HEK293 (cell line): Measurements from ENCODE around the gene CDKN2D.

Source experiments
- CTCF ChIA-PET: fragments of 350-600 bp; formaldehyde crosslinking; extraction: SDS; loops from one replicate; lab custom pipeline; 2021; ENCODE audit warnings: antibody characterized with exemption; lab: Yijun Ruan, JAX
- POLR2A ChIA-PET: fragments of 300-600 bp; formaldehyde crosslinking; extraction: SDS; loops from one replicate; lab custom pipeline; 2020; ENCODE audit warnings: antibody characterized with exemption, inconsistent platforms; lab: Yijun Ruan, JAX
- H3K27ac ChIP-seq: fragments of 200-500 bp; sonication (Bioruptor generic); 2 replicates; pipeline ENCODE4 v1.5.1; 2014; ENCODE audit warnings: low read depth, low read length, control low read depth, inconsistent platforms; ENCODE audit errors: extremely low read depth
- H3K36me3 ChIP-seq, 2 experiments: fragments of 200-500 bp in 1 of 2; sonication (Bioruptor generic) in 1 of 2; 1 replicate in 1 of 2; 2 replicates in 1 of 2; pipeline ENCODE4 v1.5.1; 2014 to 2017; ENCODE audit warnings: inconsistent platforms in 2 of 2, low read length in 2 of 2; ENCODE audit not compliant: control insufficient read depth in 2 of 2, insufficient read depth in 1 of 2
- H3K4me1 ChIP-seq: fragments of 200-500 bp; sonication (Bioruptor generic); 2 replicates; pipeline ENCODE4 v1.5.1; 2014; ENCODE audit warnings: mild to moderate bottlenecking, low read length, inconsistent platforms; ENCODE audit not compliant: control insufficient read depth, insufficient read depth
- H3K4me3 ChIP-seq: 2 replicates; pipeline ENCODE4 v1.5.1; 2011; ENCODE audit warnings: low read depth, mild to moderate bottlenecking, control low read depth, low read length, moderate library complexity
- H3K9me3 ChIP-seq: fragments of 200-500 bp; sonication (Bioruptor generic); 2 replicates; pipeline ENCODE4 v1.5.1; 2014; ENCODE audit warnings: low read depth, low read length, inconsistent platforms; ENCODE audit not compliant: control insufficient read depth, insufficient read depth
- BCL11A ChIP-seq: fragments of 450-650 bp; formaldehyde crosslinking; IDR thresholded peaks from 2 replicates; pipeline ENCODE4 v1.5.1; 2016; ENCODE audit warnings: low read depth, missing biosample characterization, missing genetic modification characterization
- BCL11B ChIP-seq: fragments of 450-650 bp; formaldehyde crosslinking; IDR thresholded peaks from 2 replicates; pipeline ENCODE4 v1.5.1; 2016; ENCODE audit warnings: low read depth, missing biosample characterization, missing genetic modification characterization
- EGR2 ChIP-seq: fragments of 450-650 bp; formaldehyde crosslinking; IDR thresholded peaks from 2 replicates; pipeline ENCODE4 v1.5.1; 2016; ENCODE audit warnings: low read depth, missing biosample characterization, missing genetic modification characterization
- GLIS2 ChIP-seq: fragments of 450-650 bp; formaldehyde crosslinking; IDR thresholded peaks from 2 replicates; pipeline ENCODE4 v1.5.1; 2016; ENCODE audit warnings: missing biosample characterization, missing genetic modification characterization
- IKZF3 ChIP-seq: fragments of 450-650 bp; IDR thresholded peaks from 2 replicates; pipeline ENCODE4 v1.5.0; 2018; ENCODE audit warnings: missing biosample characterization, mild to moderate bottlenecking, missing genetic modification characterization, moderate library complexity
- KLF7 ChIP-seq: fragments of 450-650 bp; formaldehyde crosslinking; IDR thresholded peaks from 2 replicates; pipeline ENCODE4 v1.5.1; 2016; ENCODE audit warnings: missing biosample characterization, missing genetic modification characterization, borderline replicate concordance
- PBX3 ChIP-seq: sonication (generic); formaldehyde crosslinking; IDR thresholded peaks from 2 replicates; pipeline ENCODE4 v1.8.1; 2022; ENCODE audit warnings: mild to moderate bottlenecking, moderate library complexity, missing genetic modification reagents
- REST ChIP-seq: fragments of 450-650 bp; formaldehyde crosslinking; IDR thresholded peaks from 2 replicates; pipeline ENCODE4 v1.5.1; 2016; ENCODE audit warnings: missing biosample characterization, missing genetic modification characterization
- SCRT1 ChIP-seq: fragments of 450-650 bp; formaldehyde crosslinking; IDR thresholded peaks from 2 replicates; pipeline ENCODE4 v1.5.1; 2016; ENCODE audit warnings: missing biosample characterization, missing genetic modification characterization, borderline replicate concordance
- ZEB2 ChIP-seq: fragments of 450-650 bp; formaldehyde crosslinking; IDR thresholded peaks from 2 replicates; pipeline ENCODE4 v1.5.1; 2016; ENCODE audit warnings: missing biosample characterization, missing genetic modification characterization
- ZFHX2 ChIP-seq: fragments of 450-650 bp; formaldehyde crosslinking; conservative IDR thresholded peaks from 2 replicates; pipeline ENCODE4 v1.5.1; 2016; ENCODE audit warnings: missing biosample characterization, missing genetic modification characterization
- ZNF404 ChIP-seq: fragments of 450-650 bp; formaldehyde crosslinking; IDR thresholded peaks from 2 replicates; pipeline ENCODE4 v1.5.1; 2017; ENCODE audit warnings: missing biosample characterization, missing genetic modification characterization
- ZNF623 ChIP-seq: fragments of 450-650 bp; formaldehyde crosslinking; IDR thresholded peaks from 2 replicates; pipeline ENCODE4 v1.5.1; 2016; ENCODE audit warnings: missing biosample characterization, missing genetic modification characterization
- ZNF670 ChIP-seq: fragments of 450-650 bp; formaldehyde crosslinking; IDR thresholded peaks from 2 replicates; pipeline ENCODE4 v1.5.1; 2016; ENCODE audit warnings: missing biosample characterization, missing genetic modification characterization, low read depth
- ZXDB ChIP-seq: fragments of 450-650 bp; formaldehyde crosslinking; IDR thresholded peaks from 2 replicates; pipeline ENCODE4 v1.5.1; 2016; ENCODE audit warnings: missing biosample characterization, missing genetic modification characterization
- TF ChIP-seq, protein P1 (sequence below): fragments of 450-650 bp; formaldehyde crosslinking; IDR thresholded peaks from 2 replicates; pipeline ENCODE4 v1.5.1; 2016; ENCODE audit warnings: missing biosample characterization, missing genetic modification characterization

Gene CDKN2D

GRCh38 chr19:10519421-10519820 lies 49.4 kb downstream of the CDKN2D start:
- Histone ChIP-seq H3K4me3 (no peak overlapping the region), H3K27ac (no peak overlapping the region), H3K4me1 (peaks cover 3% of the 10 kb centered on the region; the same call in 1 of the 2 replicates), H3K36me3 (peaks cover 0 to 3% of the 10 kb centered on the region in 2 experiments; a peak in 1 of 3 replicates), H3K9me3 (no peaks in the 10 kb centered on the region)
- POLR2A ChIA-PET, result no interaction called here
- TF ChIP-seq ZNF670 (tag by site-specific recombination) (no peak), PBX3 (CRISPR knock-in tag) (no peak), REST (no peak), ZNF404 (no peak), SCRT1 (tag by site-specific recombination) (no peak), ZXDB (tag by site-specific recombination) (no peak), IKZF3 (tag by site-specific recombination) (no peak), ZNF623 (tag by site-specific recombination) (no peak)
- TF ChIP-seq, protein P1, sequence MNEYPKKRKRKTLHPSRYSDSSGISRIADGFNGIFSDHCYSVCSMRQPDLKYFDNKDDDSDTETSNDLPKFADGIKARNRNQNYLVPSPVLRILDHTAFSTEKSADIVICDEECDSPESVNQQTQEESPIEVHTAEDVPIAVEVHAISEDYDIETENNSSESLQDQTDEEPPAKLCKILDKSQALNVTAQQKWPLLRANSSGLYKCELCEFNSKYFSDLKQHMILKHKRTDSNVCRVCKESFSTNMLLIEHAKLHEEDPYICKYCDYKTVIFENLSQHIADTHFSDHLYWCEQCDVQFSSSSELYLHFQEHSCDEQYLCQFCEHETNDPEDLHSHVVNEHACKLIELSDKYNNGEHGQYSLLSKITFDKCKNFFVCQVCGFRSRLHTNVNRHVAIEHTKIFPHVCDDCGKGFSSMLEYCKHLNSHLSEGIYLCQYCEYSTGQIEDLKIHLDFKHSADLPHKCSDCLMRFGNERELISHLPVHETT (tag by site-specific recombination), result no peak
- CTCF ChIA-PET, result interaction anchor here (1.2 kb wide), 1 partner anchor 10 kb away, joined by 4 read pairs; no protein-coding TSS in a partner anchor

- Histone ChIP-seq H3K4me1 (peaks cover 3% of the 10 kb centered on the region; the same call in 1 of the 2 replicates), H3K4me3 (no peak overlapping the region), H3K36me3 (peaks cover 0 to 8% of the 10 kb centered on the region in 2 experiments; a peak in 1 of 3 replicates), H3K27ac (no peak overlapping the region), H3K9me3 (no peaks in the 10 kb centered on the region)
- peak; percentile 36; the same call in 1 of the 2 replicates for TF ChIP-seq ZFHX2 (tag by site-specific recombination)
- no peak for TF ChIP-seq ZEB2 (tag by site-specific recombination)
- TF ChIP-seq EGR2 (tag by site-specific recombination), result peak; percentile 43; the same call in 1 of the 2 replicates
- TF ChIP-seq BCL11B (tag by site-specific recombination), result peak; percentile 59; the same call in 1 of the 2 replicates
- TF ChIP-seq BCL11A (tag by site-specific recombination), result peak; percentile 20; the same call in 1 of the 2 replicates
- peak; percentile 65; the same call in 1 of the 2 replicates for TF ChIP-seq IKZF3 (tag by site-specific recombination)
- TF ChIP-seq GLIS2 (tag by site-specific recombination), result peak; percentile 32; the same call in 1 of the 2 replicates
- TF ChIP-seq KLF7 (tag by site-specific recombination), result no peak
- CTCF ChIA-PET, result interaction anchor here (0.6 to 2.2 kb wide), 4 partner anchors 9 to 345 kb away, joined by 3 to 6 read pairs (median 4); no protein-coding TSS in a partner anchor
- POLR2A ChIA-PET, result interaction anchor here (0.7 kb wide), 1 partner anchor 57 kb away, joined by 5 read pairs; no protein-coding TSS in a partner anchor
Observed at GRCh38 chr19:10518444-10519361, 50.1 kb downstream of the CDKN2D start.
